GM12892 (cell line): ENCODE data around the gene PRKN.

Experiments
- POLR2A ChIP-seq: IDR thresholded peaks from 2 replicates; pipeline ENCODE4 v1.6.1; 2011; ENCODE audit warnings: low read depth, low read length, control low read depth
- POLR2AphosphoS5 ChIP-seq: IDR thresholded peaks from 2 replicates; pipeline ENCODE4 v1.6.1; 2011; ENCODE audit warnings: low read depth, low read length, control low read depth
- TAF1 ChIP-seq: IDR thresholded peaks from 2 replicates; pipeline ENCODE4 v1.6.1; 2011; ENCODE audit warnings: low read depth, mild to moderate bottlenecking, control low read depth, low read length, borderline replicate concordance

DNA sequence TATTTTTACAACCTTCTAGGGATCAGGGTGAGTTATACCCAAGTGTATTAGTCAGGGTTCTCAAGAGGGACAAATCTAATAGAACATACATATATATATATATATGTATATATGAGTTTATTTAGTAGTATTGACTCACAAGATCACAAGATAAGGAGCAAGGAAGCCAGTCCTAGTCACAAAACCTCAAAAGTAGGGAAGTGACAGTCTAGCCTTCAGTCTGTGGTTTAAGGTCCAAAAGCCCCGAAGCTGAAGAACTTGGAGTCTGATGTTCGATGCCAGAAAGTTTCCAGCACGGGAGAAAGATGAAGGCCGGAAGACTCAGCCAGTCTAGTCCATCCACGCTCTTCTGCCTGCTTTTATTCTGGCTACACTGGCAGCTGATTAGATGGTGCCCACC is 821.0 kb downstream of the PRKN start:
- TF ChIP-seq POLR2A (no peak), TAF1 (no peak), POLR2AphosphoS5 (no peak)
